Osteoblast (primary cell): ENCODE results near the gene KCNQ5. TPM values are rescaled to one million over a fixed set of nuclear protein-coding genes. Genes with fewer than 3 reads are reported as not detected.
"Not testable (repeated sequence)": the region's sequence is repeated elsewhere in the genome, so short reads cannot be mapped to it uniquely, and the experiment has no call there.

Experiments used
- DNase-seq: peaks from one replicate; pipeline ENCODE4 v3.0.0; 2011; ENCODE audit warnings: low spot score, mixed read lengths; ENCODE audit not compliant: insufficient read length; ENCODE audit errors: missing footprints
- H2AFZ ChIP-seq: 2 replicates; pipeline ENCODE4 v1.6.0; 2011; ENCODE audit warnings: mild to moderate bottlenecking, low read length
- H3K27ac ChIP-seq: 2 replicates; pipeline ENCODE4 v1.5.1; 2011; ENCODE audit warnings: mild to moderate bottlenecking, low read depth, low read length, moderate library complexity
- H3K27me3 ChIP-seq: 2 replicates; pipeline ENCODE4 v1.6.0; 2012; ENCODE audit warnings: mild to moderate bottlenecking, control low read depth, inconsistent platforms, low read length, moderate library complexity; ENCODE audit not compliant: insufficient read depth
- H3K36me3 ChIP-seq: 2 replicates; pipeline ENCODE4 v1.5.1; 2011; ENCODE audit warnings: mild to moderate bottlenecking, low read length, control low read depth, moderate library complexity; ENCODE audit not compliant: insufficient read depth
- H3K4me1 ChIP-seq: 2 replicates; pipeline ENCODE4 v1.5.1; 2011; ENCODE audit warnings: mild to moderate bottlenecking, low read length, control low read depth, moderate library complexity; ENCODE audit not compliant: insufficient read depth
- H3K4me2 ChIP-seq: 2 replicates; pipeline ENCODE4 v1.6.0; 2011; ENCODE audit warnings: mild to moderate bottlenecking, low read length; ENCODE audit not compliant: insufficient read depth
- H3K4me3 ChIP-seq: fragments of 200-600 bp; sonication (generic); 3 replicates; pipeline ENCODE4 v1.5.1; 2012; ENCODE audit warnings: mild to moderate bottlenecking, low read length, inconsistent platforms; ENCODE audit not compliant: insufficient read depth
- H3K79me2 ChIP-seq: 2 replicates; pipeline ENCODE4 v1.6.0; 2012; ENCODE audit warnings: mild to moderate bottlenecking, low read length, control low read depth, inconsistent platforms; ENCODE audit not compliant: insufficient read depth
- H3K9me3 ChIP-seq: 2 replicates; pipeline ENCODE4 v1.5.1; 2011; ENCODE audit warnings: low read depth, low read length, control low read depth
- H4K20me1 ChIP-seq: 2 replicates; pipeline ENCODE4 v1.6.0; 2012; ENCODE audit warnings: mild to moderate bottlenecking, low read length, control low read depth; ENCODE audit not compliant: insufficient read depth
- CTCF ChIP-seq: IDR thresholded peaks from 2 replicates; pipeline ENCODE4 v1.5.1; 2011; ENCODE audit warnings: mild to moderate bottlenecking, low read depth, low read length, moderate library complexity; ENCODE audit errors: extremely low read depth
- total RNA-seq: library from RNA; depleted of rRNA; stranded (reverse); fragments of >200 nt; gene quantifications from 2 replicates; pipeline ENCODE4 v1.2.3, GENCODE V29; 2012

Gene KCNQ5
- total RNA-seq, 1 donor, result 4.0 TPM

DNA sequence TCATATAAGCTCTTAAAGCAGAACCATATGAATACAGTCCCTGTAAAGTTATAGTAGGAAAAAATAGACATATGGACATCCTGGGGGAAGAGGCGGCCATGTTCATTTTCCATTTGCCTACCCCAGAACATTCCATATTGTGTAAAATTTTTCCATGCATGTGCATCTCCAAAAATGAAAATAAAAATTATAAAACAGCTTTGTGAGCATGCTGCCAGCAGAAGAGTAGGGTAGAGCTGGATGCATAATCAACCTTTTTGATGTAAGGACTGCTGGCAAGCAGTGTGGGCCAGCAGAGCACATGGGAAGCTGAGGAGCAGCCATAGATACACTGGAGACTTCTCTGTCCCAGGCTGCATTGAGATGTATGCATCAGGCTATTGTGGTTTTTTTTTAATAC is 271.0 kb downstream of the KCNQ5 start:
- Histone ChIP-seq H2AFZ (no peak overlapping the region), H3K4me1 (no peaks in the 10 kb centered on the region), H3K27me3 (no peaks in the 10 kb centered on the region), H4K20me1 (no peaks in the 10 kb centered on the region), H3K4me2 (no peak overlapping the region), H3K27ac (no peak overlapping the region), H3K9me3 (no peaks in the 10 kb centered on the region), H3K4me3 (no peak overlapping the region), H3K36me3 (no peaks in the 10 kb centered on the region), H3K79me2 (no peaks in the 10 kb centered on the region)
- DNase-seq, result no peak
- no peak for TF ChIP-seq CTCF

- no peaks in the 10 kb centered on the region for H4K20me1 ChIP-seq
- no peaks in the 10 kb centered on the region for H3K79me2 ChIP-seq
- H3K4me3 ChIP-seq, result no peak overlapping the region
- no peak overlapping the region for H2AFZ ChIP-seq
- TF ChIP-seq CTCF, result no peak
- H3K4me2 ChIP-seq, result no peak overlapping the region
- DNase-seq, result peak; percentile 13
- H3K27me3 ChIP-seq, result no peaks in the 10 kb centered on the region
- H3K4me1 ChIP-seq, result no peaks in the 10 kb centered on the region
- no peaks in the 10 kb centered on the region for H3K9me3 ChIP-seq
- H3K27ac ChIP-seq, result no peak overlapping the region
- no peaks in the 10 kb centered on the region for H3K36me3 ChIP-seq
Observed at GRCh38 chr6:72894091-72894490, 272.2 kb downstream of the KCNQ5 start.

GRCh38 chr6:72898313-72898712 is 276.4 kb downstream of the KCNQ5 start:
- H4K20me1 ChIP-seq, H3K79me2 ChIP-seq, H3K4me2 ChIP-seq, DNase-seq, H3K27me3 ChIP-seq, H3K36me3 ChIP-seq, H3K4me3 ChIP-seq, H3K4me1 ChIP-seq, H2AFZ ChIP-seq, H3K27ac ChIP-seq, H3K9me3 ChIP-seq: not testable (repeated sequence)

- H3K4me2 ChIP-seq, result no peak overlapping the region
- no peak overlapping the region for H2AFZ ChIP-seq
- no peak overlapping the region for H3K27ac ChIP-seq
- H3K4me3 ChIP-seq, result no peak overlapping the region
- no peaks in the 10 kb centered on the region for H3K79me2 ChIP-seq
- H4K20me1 ChIP-seq, result no peaks in the 10 kb centered on the region
- H3K36me3 ChIP-seq, result no peaks in the 10 kb centered on the region
- H3K27me3 ChIP-seq, result no peaks in the 10 kb centered on the region
- no peaks in the 10 kb centered on the region for H3K9me3 ChIP-seq
- no peak for DNase-seq
- no peak for TF ChIP-seq CTCF
- no peaks in the 10 kb centered on the region for H3K4me1 ChIP-seq
Observed at GRCh38 chr6:72905705-72906478, 284.0 kb downstream of the KCNQ5 start.
